ENCODE measurements around the gene TNFRSF19.
"Not testable (repeated sequence)": the region's sequence is repeated elsewhere in the genome, so short reads cannot be mapped to it uniquely, and the experiment has no call there.

Gene TNFRSF19

DNA sequence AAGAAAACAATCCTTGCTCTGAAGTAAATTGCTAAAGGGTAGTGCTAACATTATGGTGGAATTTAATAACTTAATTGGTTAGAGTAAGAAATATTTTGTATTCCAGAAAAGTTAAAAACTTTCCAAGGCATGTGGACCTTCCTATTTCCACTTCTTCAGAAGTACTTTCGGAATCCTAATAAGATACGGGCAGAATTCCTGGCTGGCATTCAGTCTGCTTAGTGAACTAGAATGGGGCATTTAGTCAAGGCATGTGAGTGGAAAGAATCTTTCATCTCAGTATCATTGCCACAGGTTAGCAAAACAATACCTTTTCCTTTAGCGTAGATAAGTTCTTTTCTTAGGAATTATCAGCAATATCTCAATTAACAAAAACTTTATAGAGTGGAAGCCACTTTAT is 85.1 kb downstream of the TNFRSF19 start:
- no peak for DNase-seq (ENCODE audit: low read depth)

DNA sequence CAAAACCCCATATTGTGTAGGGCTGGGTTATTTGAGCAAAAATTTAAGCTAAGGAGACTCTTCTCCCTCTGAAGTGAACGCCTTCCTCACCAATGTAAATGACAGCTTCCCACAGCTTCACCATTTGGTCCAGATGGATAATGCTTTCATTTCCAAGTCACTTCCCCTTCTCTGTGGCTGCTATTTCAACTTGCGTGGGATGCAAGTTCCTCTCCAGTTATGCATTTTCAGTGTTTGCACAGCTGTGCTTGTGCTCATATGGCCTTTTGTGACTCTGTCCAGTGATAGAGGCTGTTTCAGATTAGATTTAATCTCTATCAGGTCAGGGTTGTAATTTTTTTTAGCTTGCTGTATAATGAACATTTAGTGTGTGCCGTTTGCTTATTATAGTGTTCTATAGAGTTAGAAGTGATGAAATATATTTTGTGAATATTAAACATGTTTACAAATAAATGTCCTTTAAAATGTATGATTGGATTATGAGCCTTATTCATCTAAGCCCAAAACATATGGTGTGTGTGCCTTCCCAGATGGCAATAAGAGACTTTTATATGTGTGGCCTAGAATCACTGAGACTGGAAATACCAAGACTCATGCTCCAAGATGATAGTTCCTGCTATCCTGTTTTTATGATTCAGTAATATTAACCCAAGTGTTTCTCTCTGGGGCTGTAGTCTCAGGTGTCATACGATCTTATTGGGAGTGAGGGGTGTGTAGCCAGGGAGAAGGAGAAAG is 86.6 kb downstream of the TNFRSF19 start:
- DNase-seq (ENCODE audit: low read depth), result no peak

DNA sequence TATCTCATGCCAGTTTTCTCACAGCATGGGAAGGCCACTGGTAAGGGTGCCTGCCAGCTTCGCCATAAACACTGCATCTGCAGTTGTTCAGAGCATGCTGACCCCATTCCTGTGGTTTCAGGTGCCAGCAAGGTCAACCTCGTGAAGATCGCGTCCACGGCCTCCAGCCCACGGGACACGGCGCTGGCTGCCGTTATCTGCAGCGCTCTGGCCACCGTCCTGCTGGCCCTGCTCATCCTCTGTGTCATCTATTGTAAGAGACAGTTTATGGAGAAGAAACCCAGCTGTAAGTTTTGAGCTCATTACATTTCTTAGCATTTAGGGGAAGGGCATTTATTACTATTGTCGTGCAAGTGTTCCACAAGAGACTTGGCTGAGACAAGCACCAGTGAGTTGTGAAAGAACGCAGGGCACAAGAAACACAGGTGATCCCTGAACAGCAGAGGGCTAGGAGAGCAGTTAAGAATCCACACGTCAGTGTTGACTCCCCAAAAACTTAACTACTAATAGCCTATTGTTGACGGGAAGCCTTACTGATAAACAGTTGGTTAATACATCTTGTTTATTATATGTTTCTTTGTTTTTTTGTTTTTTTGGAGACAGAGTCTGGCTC is 88.8 kb downstream of the TNFRSF19 start:
- DNase-seq (ENCODE audit: low read depth), result no peak

DNA sequence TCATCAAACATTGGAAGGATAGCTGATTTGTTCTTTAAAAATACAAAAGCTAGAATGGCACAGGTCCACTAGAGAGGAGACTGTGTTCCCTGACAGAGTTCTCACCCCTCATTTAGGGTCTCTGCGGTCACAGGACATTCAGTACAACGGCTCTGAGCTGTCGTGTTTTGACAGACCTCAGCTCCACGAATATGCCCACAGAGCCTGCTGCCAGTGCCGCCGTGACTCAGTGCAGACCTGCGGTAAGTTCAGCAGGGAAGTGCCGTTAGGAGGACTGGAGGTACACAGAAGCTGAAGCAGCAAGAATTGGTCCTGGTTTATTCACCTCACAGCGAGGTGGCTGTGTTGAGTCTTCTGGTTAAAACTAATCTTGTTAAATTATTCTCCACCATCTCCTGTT is 90.0 kb downstream of the TNFRSF19 start:
- DNase-seq (ENCODE audit: low read depth), result no peak

DNA sequence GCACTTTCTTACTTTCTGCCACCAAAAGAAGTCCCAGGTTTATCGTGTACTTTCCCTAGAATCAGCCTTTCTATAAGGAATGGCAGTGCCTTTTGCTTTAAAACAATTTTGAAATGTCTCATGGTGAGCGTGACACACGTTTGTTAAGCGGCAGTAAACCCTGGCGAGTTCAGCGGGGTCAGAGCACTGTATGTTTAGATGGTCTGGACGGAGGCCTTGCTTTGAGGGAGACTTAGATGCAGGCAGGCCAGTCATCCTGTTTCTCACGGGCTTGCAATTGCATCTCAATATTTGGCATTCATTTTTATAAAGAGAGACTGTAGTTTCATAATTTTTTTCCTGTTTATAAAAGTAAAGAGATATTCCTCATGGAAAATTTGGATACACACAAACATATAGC is 96.4 kb downstream of the TNFRSF19 start:
- DNase-seq (ENCODE audit: low read depth), result no peak

DNA sequence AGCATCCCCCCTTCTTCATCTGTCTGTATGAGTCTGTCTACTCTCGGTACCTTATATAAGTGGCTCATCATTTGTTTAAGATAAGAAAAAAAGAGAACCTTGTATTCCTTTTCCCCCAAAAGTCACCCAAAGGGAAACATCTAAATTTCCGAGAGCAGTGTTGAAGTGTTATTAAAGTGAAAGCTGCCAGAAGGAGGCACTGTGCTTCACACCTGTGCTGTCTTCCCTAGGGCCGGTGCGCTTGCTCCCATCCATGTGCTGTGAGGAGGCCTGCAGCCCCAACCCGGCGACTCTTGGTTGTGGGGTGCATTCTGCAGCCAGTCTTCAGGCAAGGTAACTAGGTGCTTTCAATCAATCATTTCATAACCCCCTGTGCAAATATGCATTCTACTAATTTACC is 97.5 kb downstream of the TNFRSF19 start:
- DNase-seq (ENCODE audit: low read depth), result no peak

DNA sequence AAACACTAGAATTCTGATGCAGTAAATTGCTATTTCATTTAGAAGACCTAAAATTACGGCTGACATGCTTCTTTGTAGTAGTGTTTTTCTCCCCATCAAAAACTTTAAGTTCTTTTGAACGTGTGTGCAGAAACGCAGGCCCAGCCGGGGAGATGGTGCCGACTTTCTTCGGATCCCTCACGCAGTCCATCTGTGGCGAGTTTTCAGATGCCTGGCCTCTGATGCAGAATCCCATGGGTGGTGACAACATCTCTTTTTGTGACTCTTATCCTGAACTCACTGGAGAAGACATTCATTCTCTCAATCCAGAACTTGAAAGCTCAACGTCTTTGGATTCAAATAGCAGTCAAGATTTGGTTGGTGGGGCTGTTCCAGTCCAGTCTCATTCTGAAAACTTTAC is 98.3 kb downstream of the TNFRSF19 start:
- no peak for DNase-seq (ENCODE audit: low read depth)

DNA sequence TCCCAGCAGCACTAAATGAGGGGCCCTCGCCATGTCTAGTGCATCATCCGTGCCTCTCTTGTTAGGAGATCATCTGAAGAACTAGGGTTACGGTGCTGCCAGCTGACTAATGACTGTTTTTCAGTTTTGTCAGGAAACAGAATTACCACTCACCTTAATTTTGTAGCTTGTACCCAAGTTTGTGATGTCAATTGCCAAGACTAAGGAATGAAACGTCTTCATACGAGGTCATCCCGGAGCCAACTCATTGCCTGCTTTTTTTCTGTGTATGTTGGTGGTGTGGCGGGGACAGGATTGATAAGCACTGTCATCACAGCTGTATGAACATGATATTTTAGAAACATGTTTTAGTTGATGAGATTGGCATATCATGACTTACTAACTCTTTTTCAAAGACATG is 100.6 kb downstream of the TNFRSF19 start:
- DNase-seq (ENCODE audit: low read depth), result no peak

DNA sequence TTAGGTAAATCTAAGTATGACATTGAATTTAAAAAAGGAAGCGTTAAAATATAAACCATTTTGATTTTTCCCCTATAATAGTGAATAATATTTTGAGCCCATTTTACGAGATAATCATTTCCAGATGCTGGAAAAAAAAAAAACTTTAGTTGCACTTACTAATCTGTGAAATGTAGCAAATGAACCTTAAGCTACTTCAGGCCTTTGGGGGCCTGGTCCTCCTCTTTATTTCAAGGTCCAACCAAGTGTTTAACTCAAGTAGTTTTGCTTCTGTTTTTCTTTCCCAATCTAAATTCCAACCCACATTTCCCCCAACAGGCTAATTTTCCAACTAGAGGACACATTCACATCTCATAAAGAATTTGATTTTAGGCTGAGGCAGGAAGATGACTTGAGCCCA is 101.2 kb downstream of the TNFRSF19 start:
- DNase-seq (ENCODE audit: low read depth), result no peak

DNA sequence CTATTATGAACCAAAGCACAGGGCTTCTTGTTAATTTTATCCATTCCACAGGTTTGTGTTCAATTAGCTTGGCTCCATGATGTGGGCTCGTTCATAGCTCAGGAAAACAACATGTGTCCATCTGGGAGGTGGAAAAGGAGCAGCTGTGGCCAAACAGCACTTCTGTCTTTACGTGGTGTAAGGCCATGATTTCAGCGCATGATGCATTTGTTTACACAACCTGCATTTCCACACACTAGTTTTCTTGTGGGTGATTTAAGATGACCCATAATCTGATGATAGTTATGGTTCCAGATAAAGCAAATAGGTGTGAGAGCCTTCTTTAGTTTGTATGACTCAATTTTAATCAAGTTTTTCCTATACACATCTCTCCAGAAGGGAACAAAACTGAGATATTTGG is 101.7 kb downstream of the TNFRSF19 start:
- no peak for DNase-seq (ENCODE audit: low read depth)

DNA sequence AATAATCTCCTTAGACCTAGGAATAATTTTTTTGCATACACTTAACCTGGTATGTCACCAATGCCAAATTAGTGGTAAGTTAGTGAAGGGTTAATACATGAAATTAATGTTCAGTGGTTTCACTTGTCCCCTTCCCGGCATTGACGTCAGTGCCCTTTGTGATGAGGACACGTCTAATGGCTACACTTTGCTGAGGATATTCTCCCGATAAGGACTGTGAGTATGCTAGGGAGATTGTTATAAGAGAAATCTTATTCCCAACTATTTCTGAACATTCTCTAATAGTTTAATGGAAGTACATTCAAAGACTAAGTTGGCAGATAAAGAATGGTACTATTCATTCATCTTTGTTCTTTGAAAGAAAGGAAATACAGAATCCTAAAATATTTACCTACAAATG is 102.4 kb downstream of the TNFRSF19 start:
- no peak for DNase-seq (ENCODE audit: low read depth)

DNA sequence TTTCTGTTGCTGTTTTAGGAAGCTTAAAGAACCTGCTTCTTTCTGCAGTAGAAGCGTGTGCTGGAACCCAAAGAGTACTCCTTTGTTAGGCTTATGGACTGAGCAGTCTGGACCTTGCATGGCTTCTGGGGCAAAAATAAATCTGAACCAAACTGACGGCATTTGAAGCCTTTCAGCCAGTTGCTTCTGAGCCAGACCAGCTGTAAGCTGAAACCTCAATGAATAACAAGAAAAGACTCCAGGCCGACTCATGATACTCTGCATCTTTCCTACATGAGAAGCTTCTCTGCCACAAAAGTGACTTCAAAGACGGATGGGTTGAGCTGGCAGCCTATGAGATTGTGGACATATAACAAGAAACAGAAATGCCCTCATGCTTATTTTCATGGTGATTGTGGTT is 103.1 kb downstream of the TNFRSF19 start:
- no peak for DNase-seq (ENCODE audit: low read depth)

DNA sequence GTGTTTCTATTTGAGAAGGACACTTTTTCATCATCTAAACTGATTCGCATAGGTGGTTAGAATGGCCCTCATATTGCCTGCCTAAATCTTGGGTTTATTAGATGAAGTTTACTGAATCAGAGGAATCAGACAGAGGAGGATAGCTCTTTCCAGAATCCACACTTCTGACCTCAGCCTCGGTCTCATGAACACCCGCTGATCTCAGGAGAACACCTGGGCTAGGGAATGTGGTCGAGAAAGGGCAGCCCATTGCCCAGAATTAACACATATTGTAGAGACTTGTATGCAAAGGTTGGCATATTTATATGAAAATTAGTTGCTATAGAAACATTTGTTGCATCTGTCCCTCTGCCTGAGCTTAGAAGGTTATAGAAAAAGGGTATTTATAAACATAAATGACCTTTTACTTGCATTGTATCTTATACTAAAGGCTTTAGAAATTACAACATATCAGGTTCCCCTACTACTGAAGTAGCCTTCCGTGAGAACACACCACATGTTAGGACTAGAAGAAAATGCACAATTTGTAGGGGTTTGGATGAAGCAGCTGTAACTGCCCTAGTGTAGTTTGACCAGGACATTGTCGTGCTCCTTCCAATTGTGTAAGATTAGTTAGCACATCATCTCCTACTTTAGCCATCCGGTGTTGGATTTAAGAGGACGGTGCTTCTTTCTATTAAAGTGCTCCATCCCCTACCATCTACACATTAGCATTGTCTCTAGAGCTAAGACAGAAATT is 103.8 kb downstream of the TNFRSF19 start:
- no peak for DNase-seq (ENCODE audit: low read depth)

DNA sequence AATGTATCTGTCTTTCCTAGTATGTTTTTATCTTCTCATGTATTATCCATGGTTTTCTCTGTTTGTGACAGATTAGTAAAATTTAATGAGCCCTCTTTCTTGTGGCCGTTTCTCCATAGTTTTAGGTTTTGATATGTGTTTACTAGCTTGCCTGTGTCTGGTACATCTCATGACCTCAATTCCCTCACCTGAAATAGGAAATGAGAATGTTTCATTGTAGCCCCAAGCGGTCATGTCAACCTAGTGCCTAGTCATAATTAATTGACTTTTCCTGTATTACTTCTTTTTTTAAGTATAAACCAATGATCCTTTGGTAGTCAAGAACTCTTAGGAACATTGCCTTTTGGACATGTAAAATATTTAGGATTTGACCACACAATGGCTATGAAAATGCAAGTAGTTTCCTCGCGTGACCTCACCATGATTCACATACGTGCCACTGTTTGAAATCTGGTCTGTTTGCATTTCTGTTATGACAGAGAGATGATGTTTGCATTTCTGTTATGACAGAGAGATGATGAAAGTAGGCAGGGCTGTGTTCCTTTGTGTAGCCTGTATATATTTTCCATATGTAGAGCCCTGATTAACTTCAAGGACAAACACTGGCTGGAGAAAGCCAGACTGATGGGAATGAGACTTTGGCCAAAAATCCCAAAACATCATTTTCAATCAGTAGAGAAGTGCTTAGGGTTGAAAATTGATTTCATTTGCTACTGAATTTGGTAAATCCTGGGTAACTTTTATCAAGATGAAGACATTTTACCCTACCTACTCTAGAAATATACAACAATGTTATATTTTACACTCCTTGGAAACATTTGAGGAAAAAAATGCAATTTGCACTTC is 104.8 kb downstream of the TNFRSF19 start:
- DNase-seq (ENCODE audit: low read depth), result no peak

DNA sequence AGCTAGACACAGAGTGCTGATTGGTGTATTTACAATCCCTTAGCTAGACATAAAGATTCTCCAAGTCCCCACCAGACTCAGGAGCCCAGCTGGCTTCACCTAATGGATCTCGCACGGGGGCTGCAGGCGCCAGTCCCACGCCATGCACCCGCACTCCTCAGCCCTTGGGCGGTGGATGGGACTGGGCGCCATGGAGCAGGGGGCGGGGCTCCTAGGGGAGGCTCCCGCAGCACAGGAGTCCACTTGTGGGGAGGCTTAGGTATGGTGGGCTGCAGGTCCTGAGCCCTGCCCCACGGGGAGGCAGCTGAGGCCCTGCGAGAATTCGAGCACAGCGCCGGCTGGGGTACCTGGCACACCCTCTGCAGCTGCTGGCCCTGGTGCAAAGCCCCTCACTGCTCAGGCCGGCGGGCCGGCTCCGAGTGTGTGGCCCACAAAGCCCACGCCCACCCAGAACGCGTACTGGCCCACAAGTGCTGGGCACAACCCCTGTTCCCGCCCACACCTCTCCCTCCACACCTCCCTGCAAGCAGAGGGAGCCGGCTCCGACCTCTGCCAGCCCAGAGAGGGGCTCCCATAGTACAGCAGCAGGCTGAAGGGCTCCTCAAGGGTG is 107.6 kb downstream of the TNFRSF19 start:
- DNase-seq (ENCODE audit: low read depth), result not testable (repeated sequence)

DNA sequence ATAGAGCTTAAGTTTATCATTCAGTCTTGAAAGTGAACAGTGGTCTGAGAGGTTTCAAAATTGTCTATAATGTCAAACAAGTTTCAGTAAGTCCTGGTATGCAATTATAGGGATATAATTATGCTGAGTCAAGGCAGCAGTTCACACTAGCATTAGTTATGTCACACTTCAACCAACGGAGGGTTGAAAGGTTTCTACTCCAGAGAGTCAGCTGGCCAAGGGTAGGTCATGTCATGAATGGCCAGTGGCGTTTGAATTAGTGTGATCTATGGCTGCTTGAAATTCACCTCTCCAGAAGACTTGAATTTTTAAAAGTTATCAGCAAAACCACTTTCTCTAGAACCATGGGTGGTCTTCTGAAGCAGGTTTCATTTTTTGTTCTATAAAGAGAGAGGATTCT is 108.6 kb downstream of the TNFRSF19 start:
- DNase-seq (ENCODE audit: low read depth), result no peak

DNA sequence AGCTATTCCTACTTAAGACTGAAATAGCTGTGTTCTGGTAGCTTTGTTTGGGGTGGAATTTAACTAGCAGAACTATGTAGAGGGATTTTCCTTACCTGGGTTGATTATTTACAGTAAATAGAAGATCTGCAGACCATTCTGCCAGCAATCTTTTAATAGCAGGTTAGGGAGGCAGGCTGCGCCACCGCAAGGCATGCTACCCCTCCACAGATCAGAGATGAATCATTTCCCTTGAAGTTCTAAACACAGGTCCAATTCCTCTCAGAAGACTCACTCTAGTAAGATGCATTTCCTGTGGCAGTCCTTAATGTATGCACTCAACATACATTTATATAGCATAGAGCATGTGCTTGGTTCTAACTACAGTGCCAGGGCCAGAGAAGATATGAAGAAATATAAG is 109.0 kb downstream of the TNFRSF19 start:
- no peak for DNase-seq (ENCODE audit: low read depth)

DNA sequence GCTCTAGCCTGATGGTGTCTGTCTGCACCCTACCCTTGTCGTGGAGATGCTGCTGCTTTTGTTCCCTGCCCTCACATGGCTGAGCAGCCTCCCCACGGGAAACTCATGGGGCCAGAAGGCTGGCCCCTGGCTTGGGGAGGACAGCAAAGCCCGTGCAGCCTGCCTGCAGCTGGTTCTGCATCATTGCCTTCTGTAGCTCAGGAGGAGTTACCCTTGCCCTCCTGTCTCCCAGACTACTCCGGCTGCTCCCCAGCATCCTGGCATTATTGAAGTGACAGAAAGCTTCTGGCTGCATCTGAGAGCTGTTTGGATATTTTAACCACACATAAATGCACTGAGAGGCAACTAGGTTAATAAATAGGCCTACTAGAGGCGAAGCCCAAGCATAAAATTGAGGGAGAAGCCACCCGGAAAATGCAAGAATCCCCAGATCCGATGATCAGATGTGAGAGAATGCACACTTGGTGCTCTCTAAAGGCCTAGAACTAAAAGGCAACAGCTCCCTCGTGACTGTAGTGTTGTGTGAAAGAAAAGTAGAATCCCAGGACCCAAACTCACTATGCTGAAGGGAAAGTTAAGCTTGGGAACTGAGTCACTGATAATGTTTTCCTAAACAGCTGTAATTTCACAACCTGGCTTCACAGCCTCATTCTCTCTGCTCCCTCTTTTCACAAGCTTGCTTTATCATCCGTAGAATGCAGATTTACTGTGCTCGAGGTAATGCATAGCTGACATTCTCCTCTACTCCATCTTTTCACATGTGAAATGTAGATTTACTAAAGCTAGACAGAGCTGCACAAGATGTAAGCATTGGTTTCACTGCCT is 110.8 kb downstream of the TNFRSF19 start:
- DNase-seq (ENCODE audit: low read depth), result no peak

DNA sequence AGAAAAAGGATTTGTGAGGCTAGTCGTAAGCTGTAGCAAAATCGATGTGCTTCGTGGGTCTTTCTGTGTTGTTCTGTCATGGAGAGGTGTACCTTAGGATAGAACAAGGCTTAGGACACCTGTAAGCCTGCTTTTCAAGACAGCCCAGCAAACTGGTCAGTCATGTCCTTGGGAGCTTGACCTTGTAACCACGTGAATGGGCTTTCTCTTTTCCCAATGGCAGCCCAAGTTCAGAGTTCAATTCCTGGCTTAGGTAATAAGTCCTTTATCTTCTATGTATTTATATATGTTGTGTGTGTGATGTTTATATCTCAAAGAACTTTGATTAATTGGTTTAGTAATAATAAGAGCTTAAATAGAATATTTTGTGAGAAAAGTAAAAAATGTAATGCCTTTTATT is 112.9 kb downstream of the TNFRSF19 start:
- no peak for DNase-seq (ENCODE audit: low read depth)

DNA sequence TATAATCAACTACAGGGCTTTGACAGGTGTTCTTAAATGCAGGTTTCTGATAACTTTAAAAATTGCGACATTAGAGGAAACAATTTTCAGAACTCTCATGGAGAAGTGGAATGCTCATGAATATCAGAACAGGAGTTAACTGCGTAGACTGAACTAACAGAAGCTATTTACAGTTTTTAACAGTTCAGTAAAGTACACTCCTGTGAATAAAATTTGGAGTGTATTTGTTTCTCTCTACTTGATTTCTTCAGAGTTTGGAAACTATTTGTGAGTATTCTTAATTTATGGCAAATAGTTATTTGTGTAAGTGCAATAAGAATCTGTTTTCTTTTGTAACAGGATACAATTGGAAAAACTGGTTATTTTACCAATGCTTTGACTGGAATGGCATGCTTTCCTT is 114.4 kb downstream of the TNFRSF19 start:
- DNase-seq (ENCODE audit: low read depth), result no peak

DNA sequence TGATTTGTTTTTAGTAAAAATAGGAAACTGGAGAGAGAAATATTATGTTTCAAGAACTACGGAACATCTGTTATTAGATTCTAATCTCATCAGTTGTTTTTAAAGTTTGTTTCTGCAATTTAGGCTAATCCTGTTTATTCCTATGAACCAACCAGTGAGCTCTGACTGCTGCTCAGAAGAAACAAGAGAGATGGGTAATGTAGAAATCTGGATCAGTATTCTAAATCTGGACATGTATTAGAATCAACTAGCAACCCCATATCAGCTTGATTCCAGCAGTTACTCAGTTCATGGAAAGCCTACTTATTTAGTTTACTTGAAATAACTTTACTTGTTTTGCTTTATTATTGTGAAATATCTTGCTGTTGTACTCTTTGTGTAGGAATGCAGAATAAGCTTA is 115.2 kb downstream of the TNFRSF19 start:
- DNase-seq (ENCODE audit: low read depth), result no peak

All from T follicular helper cell (primary cell).